GM11168 (cell line): ENCODE data around the gene ANO4.
"Not testable (repeated sequence)": the region's sequence is repeated elsewhere in the genome, so short reads cannot be mapped to it uniquely, and the experiment has no call there.

Experiments
- in situ Hi-C: fragments of 300-500 bp; cut with MboI; formaldehyde crosslinking; loops from one replicate; pipeline ENCODE4 v1.12.0; 2022; ENCODE audit warnings: low sequenced_read_pairs; ENCODE audit not compliant: unreplicated experiment

Gene ANO4

DNA sequence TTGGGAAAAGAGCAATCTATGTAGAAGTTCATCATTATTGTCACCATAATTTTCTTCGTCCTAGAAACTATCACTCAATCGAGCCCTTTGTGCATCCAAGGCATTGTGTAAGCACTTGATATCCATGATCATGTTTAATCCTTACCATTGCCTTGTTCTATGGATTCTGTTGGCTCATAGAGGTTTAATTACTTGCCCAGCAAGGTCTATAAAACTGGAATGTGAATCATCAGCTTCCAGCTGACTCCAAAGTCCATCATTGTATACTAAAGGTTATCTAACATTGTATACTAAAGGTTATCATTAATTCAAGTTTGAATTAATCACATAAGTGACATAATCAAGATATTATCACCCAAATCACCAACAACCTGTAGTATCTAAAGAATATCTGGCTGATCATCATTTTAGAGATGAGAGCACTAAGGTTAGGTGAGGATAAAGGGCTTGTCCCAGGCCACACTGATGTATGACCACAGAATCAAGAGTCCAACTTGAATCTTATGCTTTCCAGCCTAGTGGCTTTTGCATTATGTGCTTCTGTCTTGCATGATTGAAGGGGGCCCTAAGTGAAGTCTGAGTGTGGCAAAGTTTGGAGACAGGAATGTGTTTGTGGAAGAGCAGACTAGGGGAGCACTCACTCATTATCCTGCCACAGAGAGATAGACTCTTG is 188.1 kb downstream of the ANO4 start:
- in situ Hi-C loops, result no loop called here

DNA sequence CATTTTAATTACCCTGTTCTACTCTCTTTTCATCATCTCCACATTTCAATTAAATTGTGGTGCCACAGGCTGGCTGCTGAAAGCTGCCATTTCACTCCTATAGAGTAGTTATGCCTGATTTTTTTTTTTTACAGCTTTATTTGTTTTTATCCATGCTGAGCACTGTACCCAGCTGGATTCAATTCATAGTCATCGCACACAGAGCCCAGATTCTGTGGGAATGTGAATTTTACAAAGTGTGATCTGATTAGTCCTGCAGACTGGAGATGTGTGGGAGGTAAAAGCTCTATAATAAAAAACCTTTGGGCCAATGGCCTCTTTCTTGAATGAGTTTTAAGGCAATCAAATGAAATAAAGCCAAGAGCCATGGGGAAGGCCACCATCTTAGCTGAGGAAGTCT is 190.2 kb downstream of the ANO4 start:
- in situ Hi-C loops, result no loop called here

DNA sequence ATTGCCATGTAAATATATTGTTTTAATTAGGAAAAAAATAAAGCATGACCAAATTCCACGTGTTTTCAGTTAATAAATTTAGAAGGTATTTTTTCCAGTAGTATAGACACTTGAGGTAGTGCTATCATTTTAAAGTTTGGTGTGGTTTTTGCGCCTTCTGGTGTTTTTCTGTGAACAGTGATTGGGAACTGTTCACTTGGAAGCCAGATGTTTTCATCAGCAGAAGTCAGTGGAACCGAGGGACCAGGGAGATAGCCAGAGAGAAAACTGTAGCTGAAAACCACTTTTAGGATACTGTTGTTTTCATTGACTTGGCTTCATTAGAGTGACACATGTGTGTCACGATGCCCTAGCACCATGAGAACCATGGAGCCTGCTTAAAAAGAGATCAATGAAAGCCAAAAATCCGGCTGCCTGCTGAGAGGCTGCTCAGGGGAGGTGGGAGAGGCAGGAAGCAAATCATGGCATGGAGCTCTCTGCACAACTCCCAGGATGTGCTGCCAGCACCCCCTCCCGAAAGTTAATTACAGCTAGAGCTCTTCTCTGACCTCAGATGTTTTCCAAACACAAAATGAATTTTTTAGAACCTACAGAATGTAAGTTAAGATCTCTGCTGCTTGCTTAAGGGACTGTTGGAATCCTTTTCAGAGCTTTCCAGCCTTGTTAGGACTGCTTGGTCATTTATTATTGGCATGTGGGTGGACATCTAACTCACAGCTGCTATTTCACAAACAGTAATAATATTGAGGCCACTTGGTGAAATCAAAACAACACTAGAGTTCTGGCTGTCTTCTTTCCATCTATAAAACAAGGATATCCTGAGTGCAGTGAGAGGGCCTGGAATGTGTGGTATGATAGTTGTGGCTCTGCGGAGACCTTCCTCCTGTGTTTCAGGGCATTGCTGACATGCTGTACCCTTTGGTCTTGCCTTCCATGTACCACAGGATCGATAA is 192.3 kb downstream of the ANO4 start:
- in situ Hi-C loops, result no loop called here

DNA sequence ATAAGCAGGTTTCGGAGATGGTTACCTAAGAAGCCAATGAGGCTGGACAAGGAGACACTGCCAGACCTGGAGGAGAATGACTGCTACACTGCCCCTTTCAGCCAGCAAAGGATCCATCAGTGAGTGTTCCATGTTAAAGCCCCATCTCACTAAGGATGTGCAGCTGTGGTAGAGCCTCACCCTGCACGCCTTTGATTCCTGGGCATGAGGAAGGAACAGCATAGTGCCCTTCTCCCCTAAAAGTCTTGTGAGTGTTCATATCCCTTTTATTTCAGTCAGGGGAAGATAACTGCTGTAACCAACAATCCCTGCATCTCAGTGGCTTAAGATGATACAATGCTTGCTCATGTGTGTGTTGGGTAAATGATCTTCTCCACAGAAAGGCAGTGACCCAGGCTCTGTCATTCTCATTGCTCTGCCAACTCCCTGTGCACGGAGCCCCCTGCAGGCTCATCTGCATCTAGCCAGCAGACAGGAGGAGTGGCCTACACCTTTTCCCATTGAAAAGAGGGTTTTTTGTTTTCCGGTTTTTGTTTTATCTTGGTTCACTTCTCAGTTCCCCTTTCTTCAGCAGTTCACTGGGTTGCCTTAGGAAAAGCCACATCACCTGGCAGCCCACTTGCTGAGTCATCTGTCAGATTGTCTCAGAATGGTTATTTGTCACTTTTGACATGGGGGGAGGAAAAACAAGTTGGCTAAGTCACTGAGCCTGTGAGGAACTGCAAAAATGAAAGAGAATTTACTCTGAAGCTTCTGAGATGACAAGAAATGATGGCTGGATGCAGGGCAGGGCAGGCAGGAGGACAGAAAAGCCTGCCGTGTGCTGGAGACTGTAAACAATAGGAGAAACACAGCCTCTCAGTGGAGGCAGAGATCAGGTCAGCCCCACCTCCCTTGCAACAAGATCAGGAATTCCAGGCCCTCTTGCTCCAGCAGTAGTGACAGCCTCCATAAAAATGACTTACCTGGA is 193.3 kb downstream of the ANO4 start:
- in situ Hi-C loops, result no loop called here

DNA sequence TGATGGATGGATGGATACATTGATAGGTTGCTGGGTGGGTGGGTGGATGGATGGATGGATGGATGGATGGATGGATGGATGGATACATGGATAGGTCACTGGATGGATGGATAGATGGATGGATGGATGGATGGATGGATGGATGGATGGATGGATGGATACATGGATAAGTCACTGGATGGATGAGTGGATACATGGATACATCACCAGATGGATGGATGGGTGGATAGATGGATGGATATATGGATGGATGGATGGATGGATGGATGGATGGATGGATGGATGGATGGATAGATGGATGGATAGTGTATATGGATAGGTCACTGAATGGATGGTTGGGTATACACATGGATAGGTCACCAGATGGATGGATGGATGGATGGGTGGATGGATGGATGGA is 194.9 kb downstream of the ANO4 start:
- in situ Hi-C loops, result not testable (repeated sequence)

DNA sequence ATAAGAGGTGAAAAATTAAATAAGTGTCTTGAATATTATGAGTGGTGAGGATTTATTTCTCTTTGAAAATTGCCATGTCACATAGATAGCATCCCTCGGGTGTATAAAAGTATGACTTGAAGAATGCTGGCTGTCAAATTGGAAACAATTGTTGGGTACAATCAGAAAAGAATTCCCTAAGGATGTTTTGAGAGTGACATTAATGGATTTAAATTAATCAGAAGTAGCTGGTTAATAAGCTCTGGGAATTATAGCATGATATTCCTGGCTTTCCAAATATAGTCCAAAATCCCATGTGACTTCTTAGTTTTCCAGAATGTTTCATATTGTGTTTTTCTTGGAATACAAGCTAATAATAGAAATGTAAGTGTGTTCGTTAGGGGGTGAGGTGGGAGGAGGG is 196.5 kb downstream of the ANO4 start:
- in situ Hi-C loops, result no loop called here

DNA sequence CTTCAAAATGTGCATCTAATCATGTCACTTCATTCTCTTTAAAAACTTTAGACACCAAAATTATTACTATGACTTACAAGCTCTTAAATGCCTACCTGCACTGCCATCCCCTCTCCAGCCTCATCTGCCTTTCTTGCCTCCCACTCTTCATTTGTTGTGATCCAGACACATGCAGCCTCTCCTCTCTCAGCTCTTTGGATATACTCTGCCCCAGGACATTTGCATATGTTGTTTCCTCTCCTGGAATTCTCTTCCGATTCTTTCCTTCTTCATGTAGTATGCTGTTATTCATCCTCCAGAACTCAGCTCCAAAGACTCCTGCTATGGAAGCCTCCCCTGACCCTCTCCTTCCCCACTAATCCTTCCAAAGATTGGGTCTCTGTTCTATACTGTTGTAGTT is 197.6 kb downstream of the ANO4 start:
- in situ Hi-C loops, result no loop called here

DNA sequence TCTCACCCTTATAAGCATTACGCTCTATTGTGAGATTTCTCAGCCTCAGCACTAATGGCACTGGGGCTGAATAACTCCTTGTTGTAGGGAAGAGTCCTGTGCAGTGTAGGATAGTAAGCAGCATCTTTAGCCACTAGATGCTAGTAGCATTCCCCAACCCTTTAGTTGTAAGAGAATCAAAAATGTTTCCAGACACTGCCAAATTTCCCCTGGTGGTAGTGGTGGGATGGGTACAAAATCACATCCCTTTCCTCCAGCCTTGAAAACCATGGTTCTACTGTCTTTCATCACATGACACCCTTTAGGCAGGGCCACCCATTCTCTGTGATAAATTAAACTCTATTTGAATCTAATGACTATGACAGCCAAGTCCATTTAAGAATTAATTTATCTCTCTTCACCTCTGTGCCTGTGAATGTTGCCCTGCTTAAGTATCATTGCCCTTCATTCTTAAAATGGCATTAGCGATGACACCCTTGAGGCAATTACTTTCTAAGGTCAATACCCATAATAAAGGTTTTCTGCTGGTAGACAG is 199.4 kb downstream of the ANO4 start:
- in situ Hi-C loops, result no loop called here

DNA sequence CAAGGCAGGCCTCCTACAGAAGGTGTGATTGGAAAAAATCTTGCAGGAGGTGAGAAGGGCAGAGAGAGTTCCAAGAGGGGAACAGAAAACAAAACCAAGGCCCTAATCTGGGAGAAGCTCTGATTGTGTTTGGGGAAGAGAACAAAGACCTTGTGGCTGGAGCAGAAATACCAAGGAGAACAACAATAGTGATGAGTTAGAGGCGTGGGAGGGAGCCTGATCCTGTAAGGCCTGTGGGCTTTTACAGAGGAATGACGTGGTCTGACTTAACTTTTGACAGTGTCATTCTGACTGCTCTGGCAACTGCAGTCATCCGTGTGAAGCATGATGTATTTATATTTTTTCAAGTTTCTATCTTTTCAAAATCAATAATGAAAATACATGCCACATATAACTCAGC is 200.6 kb downstream of the ANO4 start:
- in situ Hi-C loops, result no loop called here

DNA sequence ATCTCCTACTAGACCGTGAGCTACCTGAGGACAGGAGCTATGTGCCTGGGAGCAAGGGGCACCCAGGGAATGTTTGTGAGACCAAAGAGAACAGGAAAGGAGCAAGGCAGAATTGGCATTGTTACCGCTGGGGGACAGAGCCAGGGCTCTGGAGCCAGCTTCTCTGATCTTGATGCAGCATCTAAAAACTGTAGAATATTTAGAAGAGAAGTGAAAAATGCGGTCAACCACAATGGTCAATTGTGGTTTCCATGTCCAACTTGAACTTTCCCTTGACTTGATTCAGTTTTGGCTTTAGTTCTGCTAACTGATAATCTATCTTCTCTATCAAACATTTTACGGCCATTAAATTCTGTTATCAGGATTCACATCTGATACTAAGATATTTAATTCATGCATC is 201.2 kb downstream of the ANO4 start:
- in situ Hi-C loops, result no loop called here

DNA sequence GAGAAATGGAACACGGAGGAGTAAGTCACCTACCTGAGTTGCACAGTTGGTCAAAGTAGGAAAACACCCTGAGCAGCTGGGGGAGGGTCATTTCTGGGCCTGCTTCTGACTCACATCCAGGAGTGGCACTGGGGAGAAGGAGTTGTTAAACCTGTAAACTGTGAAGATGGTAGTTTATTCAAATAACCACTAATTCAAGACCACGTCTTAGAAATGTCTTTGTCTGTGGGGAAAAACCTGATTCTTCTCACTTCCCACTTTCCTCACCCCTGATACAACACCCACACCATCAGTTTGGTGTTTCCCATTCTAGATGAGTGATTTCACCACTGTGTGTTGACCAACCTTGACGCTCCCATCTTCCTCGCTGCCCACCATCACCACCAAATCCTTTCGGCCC is 207.1 kb downstream of the ANO4 start:
- in situ Hi-C loops, result no loop called here

DNA sequence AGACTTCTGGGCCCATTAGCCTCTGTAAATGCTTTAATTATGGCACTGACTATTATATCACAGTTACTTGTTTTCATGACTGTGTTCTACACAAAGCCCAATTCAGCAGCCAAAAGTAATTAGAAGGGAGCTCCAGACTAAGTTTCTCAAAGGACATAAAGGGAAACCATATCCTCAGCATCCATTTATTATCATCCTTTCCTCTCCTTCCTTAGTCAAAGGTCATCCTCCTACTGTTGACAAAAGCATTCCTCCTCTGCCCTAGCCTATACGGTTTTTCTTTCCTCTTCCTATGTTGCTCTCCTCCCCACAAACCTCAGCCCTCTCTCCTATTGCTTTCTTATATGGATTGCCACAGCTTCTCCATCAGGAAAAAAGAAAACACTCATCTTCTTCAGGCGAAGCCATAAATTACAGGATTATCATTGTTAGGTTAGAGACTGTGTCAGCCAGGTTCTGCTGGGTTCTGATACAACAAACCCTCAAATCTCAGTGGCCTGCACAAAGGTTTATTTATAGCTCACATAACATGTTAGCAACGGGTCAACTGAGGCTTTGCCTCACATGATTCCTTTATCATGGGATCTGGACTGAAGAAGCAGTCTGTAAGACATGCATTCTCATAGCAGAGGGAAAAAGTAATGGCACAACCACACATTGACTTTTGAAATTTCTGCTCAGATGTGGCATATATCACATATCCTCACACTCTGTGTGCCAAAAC is 208.3 kb downstream of the ANO4 start:
- in situ Hi-C loops, result no loop called here

DNA sequence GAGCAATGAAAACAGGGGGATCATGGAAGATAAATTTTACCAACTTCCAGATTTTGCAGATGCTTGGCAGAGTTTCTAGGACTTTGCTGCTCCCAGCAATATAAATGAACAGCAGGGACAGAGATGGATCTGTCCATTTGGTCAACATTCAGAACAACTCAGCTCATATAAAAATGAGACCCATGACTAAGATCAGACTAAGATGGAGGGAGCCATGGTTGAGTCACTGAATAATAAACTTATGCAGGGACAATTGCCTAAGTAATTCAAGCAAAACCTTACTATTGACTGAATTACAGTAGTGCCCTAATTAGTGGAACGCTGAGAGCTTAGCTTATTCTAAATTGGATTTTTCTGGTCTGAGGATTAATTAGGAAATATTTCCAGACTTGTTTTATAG is 210.3 kb downstream of the ANO4 start:
- in situ Hi-C loops, result no loop called here

DNA sequence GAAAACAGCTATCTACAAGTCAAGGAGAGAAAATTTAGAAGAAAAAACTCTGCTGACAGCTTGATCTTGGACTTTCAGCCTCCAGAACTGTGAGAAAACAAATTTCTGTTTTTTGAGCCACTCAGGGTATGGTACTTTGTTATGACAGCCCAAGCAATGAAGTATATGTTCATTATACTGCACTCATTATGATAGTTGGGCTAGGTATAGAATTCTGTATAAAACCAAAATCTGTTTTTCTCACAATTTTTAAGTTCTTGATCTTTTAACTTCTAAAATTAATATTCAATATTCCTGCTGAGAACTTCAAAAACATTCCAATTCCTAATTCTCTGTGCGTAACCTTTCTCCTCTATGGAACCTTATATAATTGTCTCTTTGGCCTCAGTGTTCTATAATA is 214.7 kb downstream of the ANO4 start:
- in situ Hi-C loops, result no loop called here

DNA sequence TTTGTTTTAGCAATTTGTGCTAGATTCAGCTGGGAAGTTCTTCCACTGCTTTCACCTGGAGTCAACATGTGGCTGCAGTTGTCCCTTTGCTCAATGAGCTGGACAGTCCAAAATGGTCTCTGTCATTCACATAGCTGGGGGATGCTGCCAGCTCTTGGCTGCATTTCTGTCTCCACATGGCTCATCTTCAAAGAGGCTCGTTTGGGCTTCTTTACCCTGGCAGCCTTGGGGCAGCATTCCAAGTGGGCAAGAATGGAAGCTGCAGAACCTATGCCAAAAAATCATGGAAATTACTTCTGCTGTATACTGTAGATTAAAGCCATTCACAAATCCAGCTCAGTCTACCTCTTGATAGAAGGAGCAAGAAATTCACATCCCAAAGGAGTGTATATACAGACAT is 216.3 kb downstream of the ANO4 start:
- in situ Hi-C loops, result no loop called here

DNA sequence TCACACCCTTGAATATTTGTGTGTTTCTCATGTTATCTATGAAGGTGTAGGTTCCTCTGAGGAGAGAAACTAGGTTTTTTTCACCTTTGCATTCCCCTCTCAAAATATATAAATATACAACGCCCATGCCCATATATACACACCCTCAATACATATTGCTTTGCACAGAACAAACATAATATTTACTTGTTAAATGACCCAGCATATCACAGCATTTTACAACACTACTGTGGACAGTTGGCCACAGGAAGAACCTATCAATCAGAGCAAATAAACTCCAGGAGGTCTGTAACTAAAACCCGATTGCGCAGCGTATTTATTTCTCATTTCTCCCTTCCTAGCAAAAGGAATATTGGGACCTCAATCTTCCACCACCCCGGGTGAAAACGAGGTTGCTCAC is 219.4 kb downstream of the ANO4 start:
- in situ Hi-C loops, result no loop called here

DNA sequence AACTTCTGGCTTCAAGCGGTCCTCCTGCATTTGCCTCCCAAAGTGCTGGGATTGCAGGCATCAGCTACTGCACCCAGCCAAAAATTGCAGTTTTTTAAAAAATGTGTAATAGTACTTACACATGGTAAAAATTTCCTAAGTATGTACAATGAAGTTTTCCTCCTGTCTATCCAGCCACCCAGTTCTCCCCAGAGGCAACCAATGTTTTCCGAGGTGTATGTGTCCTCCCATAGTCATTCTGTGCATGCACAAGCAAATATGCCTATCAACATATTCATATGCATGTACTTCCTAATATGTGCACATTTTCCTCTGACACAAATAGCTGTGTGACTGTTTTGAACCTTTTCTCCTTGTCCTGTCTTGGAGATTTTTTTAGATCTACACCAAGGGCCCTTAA is 220.5 kb downstream of the ANO4 start:
- in situ Hi-C loops, result no loop called here

DNA sequence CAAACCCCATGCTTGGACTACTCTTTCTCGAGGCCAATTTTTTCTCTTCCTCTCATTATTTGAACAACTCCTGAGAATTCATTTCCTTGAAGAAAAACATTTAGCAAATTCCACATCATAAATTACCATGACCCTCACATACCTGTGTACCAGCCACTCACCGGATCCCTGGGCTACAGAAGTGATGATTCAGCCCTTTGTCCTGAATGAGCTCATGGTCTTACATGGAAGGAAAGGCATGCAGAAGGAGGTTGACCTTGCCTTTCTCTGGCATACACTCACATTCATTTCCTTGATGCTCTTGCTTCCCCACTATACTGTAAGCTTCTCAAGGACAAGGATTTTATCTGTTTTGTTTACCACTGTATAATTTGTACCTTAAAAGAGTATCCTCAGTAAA is 224.0 kb downstream of the ANO4 start:
- in situ Hi-C loops, result no loop called here

DNA sequence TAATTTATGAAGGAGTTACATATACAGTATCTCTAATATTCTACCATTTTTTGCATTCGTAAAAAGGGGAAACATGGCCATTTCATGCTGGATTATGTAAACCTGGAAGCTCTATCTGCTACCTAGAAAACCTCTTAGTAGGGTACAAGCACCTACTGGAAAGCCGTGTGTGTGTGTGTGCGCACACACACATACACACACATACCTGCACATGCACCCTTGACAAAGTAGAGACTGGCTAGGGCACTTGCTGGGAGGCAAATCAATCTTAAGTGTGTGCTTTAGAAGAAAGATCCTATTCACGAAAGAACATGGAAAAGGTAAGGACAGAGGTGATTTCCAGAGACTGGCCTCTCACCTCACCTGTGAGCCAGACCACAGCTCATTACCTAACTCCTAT is 224.6 kb downstream of the ANO4 start:
- in situ Hi-C loops, result no loop called here

DNA sequence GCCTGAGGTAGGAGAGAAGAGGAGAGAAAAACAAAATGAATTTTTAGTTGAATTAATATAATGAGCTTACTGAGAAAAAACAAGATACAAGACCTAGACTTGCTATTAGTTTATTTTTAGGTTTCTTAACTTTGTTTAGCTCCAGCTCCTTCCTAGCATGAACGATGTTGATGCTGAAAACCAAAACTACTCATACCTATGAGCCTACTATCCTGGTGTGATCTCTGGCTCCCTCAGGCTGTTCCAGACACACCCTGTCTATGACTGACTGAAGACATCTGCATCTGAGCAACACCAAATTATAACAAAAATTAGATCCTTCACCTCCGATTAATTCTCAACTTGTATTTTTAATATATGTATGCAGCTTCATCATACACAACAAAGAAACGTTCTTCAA is 225.1 kb downstream of the ANO4 start:
- in situ Hi-C loops, result no loop called here
